Neural progenitor cell (in vitro differentiated cells): ENCODE measurements around the gene RGS8. TPM values are rescaled to one million over a fixed set of nuclear protein-coding genes. Genes with fewer than 3 reads are reported as not detected.
A peak's percentile ranks its signal among the peaks of the same experiment; 100 is the strongest.

ENCODE experiments used
- DNase-seq: peaks from one replicate; pipeline ENCODE4 v3.0.0-alpha.2; 2016; ENCODE audit warnings: low spot score
- H2AFZ ChIP-seq: fragments of 200-600 bp; sonication (generic); replicated peaks from 2 replicates; pipeline ENCODE4 v1.6.1; 2016; ENCODE audit warnings: antibody characterized with exemption
- H3F3A ChIP-seq: fragments of 200-600 bp; sonication (generic); 2 replicates; pipeline ENCODE4 v1.6.1; 2016; ENCODE audit warnings: antibody characterized with exemption, low read depth
- H3K27ac ChIP-seq: fragments of 200-600 bp; sonication (generic); 2 replicates; pipeline ENCODE4 v1.5.1; 2016; ENCODE audit warnings: mild to moderate bottlenecking
- H3K27me3 ChIP-seq: fragments of 200-600 bp; sonication (generic); 2 replicates; pipeline ENCODE4 v1.6.1; 2016; ENCODE audit warnings: mild to moderate bottlenecking, moderate library complexity
- H3K36me3 ChIP-seq: fragments of 200-600 bp; sonication (generic); 2 replicates; pipeline ENCODE4 v1.5.1; 2016
- H3K4me1 ChIP-seq: fragments of 200-600 bp; sonication (generic); 2 replicates; pipeline ENCODE4 v1.6.1; 2016; ENCODE audit warnings: mixed run types
- H3K4me2 ChIP-seq: fragments of 200-600 bp; sonication (generic); 2 replicates; pipeline ENCODE4 v1.6.1; 2016
- H3K4me3 ChIP-seq: fragments of 200-600 bp; sonication (generic); 2 replicates; pipeline ENCODE4 v1.5.1; 2016
- H3K79me2 ChIP-seq: fragments of 200-600 bp; sonication (generic); 2 replicates; pipeline ENCODE4 v1.6.1; 2016; ENCODE audit warnings: low read depth
- H3K9ac ChIP-seq: fragments of 200-600 bp; sonication (generic); 2 replicates; pipeline ENCODE4 v1.6.1; 2016
- H3K9me3 ChIP-seq: fragments of 200-600 bp; sonication (generic); 2 replicates; pipeline ENCODE4 v1.5.1; 2016; ENCODE audit warnings: low read depth
- H4K20me1 ChIP-seq: fragments of 200-600 bp; sonication (generic); 2 replicates; pipeline ENCODE4 v1.6.1; 2016; ENCODE audit warnings: low read depth
- H3K27ac Mint-ChIP-seq: 3 replicates; pipeline ENCODE4 v1.8.0; 2021; ENCODE audit warnings: mixed read lengths
- H3K27me3 Mint-ChIP-seq: 2 replicates; pipeline ENCODE4 v1.8.0; 2022; ENCODE audit warnings: low read depth, mild to moderate bottlenecking, inconsistent platforms, moderate library complexity, mixed read lengths; ENCODE audit not compliant: insufficient read depth
- H3K36me3 Mint-ChIP-seq: 3 replicates; pipeline ENCODE4 v1.8.0; 2021; ENCODE audit warnings: mixed read lengths
- H3K4me1 Mint-ChIP-seq: 3 replicates; pipeline ENCODE4 v1.8.0; 2021; ENCODE audit warnings: mixed read lengths
- H3K4me3 Mint-ChIP-seq: 3 replicates; pipeline ENCODE4 v1.8.0; 2021; ENCODE audit warnings: mild to moderate bottlenecking, moderate library complexity, mixed read lengths
- H3K9me3 Mint-ChIP-seq: 3 replicates; pipeline ENCODE4 v1.8.0; 2020; ENCODE audit warnings: mixed read lengths
- EZH2 ChIP-seq: fragments of 200-600 bp; sonication (generic); IDR thresholded peaks from 2 replicates; pipeline ENCODE4 v1.6.1; 2017; ENCODE audit warnings: antibody characterized with exemption, mild to moderate bottlenecking, moderate library complexity
- EZH2phosphoT487 ChIP-seq: fragments of 200-600 bp; sonication (generic); IDR thresholded peaks from 2 replicates; pipeline ENCODE4 v1.6.1; 2017; ENCODE audit warnings: antibody characterized with exemption
- total RNA-seq: library from RNA; depleted of rRNA; stranded (reverse); fragments of >200 nt; gene quantifications from 2 replicates; pipeline ENCODE4 v1.2.3, GENCODE V29; 2015; ENCODE audit warnings: low replicate concordance
- TF ChIP-seq, protein P1 (sequence below): fragments of 200-600 bp; sonication (generic); IDR thresholded peaks from 2 replicates; pipeline ENCODE4 v1.5.1; 2017; ENCODE audit warnings: antibody characterized with exemption, mild to moderate bottlenecking

RGS8 gene, protein sequence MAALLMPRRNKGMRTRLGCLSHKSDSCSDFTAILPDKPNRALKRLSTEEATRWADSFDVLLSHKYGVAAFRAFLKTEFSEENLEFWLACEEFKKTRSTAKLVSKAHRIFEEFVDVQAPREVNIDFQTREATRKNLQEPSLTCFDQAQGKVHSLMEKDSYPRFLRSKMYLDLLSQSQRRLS
- total RNA-seq, result 0.87 and 0.99 TPM in 2 replicates

- Mint-ChIP-seq H3K27ac (peak within 1 kb of the TSS; percentile 40), H3K36me3 (no peaks in the 10 kb centered on the region), H3K4me3 (no peak within 1 kb of the TSS), H3K9me3 (no peaks in the 10 kb centered on the region), H3K27me3 (peaks cover 5% of the 10 kb centered on the region), H3K4me1 (peaks cover 21% of the 10 kb centered on the region)
- H3K79me2 ChIP-seq, result no peaks in the 10 kb centered on the region
- no peak for TF ChIP-seq EZH2
- TF ChIP-seq, protein P1, sequence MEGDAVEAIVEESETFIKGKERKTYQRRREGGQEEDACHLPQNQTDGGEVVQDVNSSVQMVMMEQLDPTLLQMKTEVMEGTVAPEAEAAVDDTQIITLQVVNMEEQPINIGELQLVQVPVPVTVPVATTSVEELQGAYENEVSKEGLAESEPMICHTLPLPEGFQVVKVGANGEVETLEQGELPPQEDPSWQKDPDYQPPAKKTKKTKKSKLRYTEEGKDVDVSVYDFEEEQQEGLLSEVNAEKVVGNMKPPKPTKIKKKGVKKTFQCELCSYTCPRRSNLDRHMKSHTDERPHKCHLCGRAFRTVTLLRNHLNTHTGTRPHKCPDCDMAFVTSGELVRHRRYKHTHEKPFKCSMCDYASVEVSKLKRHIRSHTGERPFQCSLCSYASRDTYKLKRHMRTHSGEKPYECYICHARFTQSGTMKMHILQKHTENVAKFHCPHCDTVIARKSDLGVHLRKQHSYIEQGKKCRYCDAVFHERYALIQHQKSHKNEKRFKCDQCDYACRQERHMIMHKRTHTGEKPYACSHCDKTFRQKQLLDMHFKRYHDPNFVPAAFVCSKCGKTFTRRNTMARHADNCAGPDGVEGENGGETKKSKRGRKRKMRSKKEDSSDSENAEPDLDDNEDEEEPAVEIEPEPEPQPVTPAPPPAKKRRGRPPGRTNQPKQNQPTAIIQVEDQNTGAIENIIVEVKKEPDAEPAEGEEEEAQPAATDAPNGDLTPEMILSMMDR, result no peak
- TF ChIP-seq EZH2phosphoT487, result no peak
- peak within 1 kb of the TSS; percentile 48 for H3K4me2 ChIP-seq
- H3K9me3 ChIP-seq, result no peaks in the 10 kb centered on the region
- peak within 1 kb of the TSS; percentile 23 for H2AFZ ChIP-seq
- H3K27ac ChIP-seq, result no peak within 1 kb of the TSS
- H3F3A ChIP-seq, result peaks cover 6% of the 10 kb centered on the region
- no peak within 1 kb of the TSS for H3K4me3 ChIP-seq
- no peaks in the 10 kb centered on the region for H3K36me3 ChIP-seq
- H4K20me1 ChIP-seq, result no peaks in the 10 kb centered on the region
- no peak within 1 kb of the TSS for H3K9ac ChIP-seq
- peaks cover 19% of the 10 kb centered on the region for H3K4me1 ChIP-seq
- peak; percentile 54 for DNase-seq
- peaks cover 16% of the 10 kb centered on the region for H3K27me3 ChIP-seq
Observed at GRCh38 chr1:182684116-182684828, at the start of gene RGS8. RGS8 (minus strand) TSS chr1:182684587; CDS start chr1:182669649, 14,938 bp downstream.

- no peak overlapping the region for H3K27ac Mint-ChIP-seq
- H3K9me3 ChIP-seq, result no peaks in the 10 kb centered on the region
- H3K4me3 ChIP-seq, result no peak overlapping the region
- H3K36me3 Mint-ChIP-seq, result no peaks in the 10 kb centered on the region
- H3K9ac ChIP-seq, result no peak overlapping the region
- no peaks in the 10 kb centered on the region for H3K27me3 ChIP-seq
- H3K27ac ChIP-seq, result no peak overlapping the region
- H3K79me2 ChIP-seq, result no peaks in the 10 kb centered on the region
- DNase-seq, result no peak
- H3F3A ChIP-seq, result peaks cover 12% of the 10 kb centered on the region
- no peak for TF ChIP-seq EZH2
- H3K4me3 Mint-ChIP-seq, result no peak overlapping the region
- H3K4me1 ChIP-seq, result peaks cover 20% of the 10 kb centered on the region
- H3K27me3 Mint-ChIP-seq, result peaks cover 8% of the 10 kb centered on the region
- H2AFZ ChIP-seq, result no peak overlapping the region
- H3K36me3 ChIP-seq, result no peaks in the 10 kb centered on the region
- peak overlapping the region; percentile 43 for H3K4me2 ChIP-seq
- peaks cover 6% of the 10 kb centered on the region for H3K4me1 Mint-ChIP-seq
- peaks cover 2% of the 10 kb centered on the region for H3K9me3 Mint-ChIP-seq
- no peaks in the 10 kb centered on the region for H4K20me1 ChIP-seq
Observed at GRCh38 chr1:182731852-182732575, 47.6 kb upstream of the RGS8 start.

GRCh38 chr1:182726912-182727311 lies 42.5 kb upstream of the RGS8 start:
- H3K36me3 ChIP-seq, result no peaks in the 10 kb centered on the region
- DNase-seq, result no peak
- no peaks in the 10 kb centered on the region for H3K36me3 Mint-ChIP-seq
- peaks cover 5% of the 10 kb centered on the region for H3K27me3 Mint-ChIP-seq
- peaks cover 5% of the 10 kb centered on the region for H3K4me1 Mint-ChIP-seq
- H3K4me3 Mint-ChIP-seq, result no peak overlapping the region
- TF ChIP-seq EZH2phosphoT487 (no peak), EZH2 (no peak)
- TF ChIP-seq, protein P1, result no peak
- H3K27ac ChIP-seq, result no peak overlapping the region
- H3K27ac Mint-ChIP-seq, result no peak overlapping the region
- no peak overlapping the region for H3K9ac ChIP-seq
- no peaks in the 10 kb centered on the region for H4K20me1 ChIP-seq
- H3F3A ChIP-seq, result no peaks in the 10 kb centered on the region
- H2AFZ ChIP-seq, result no peak overlapping the region
- H3K9me3 Mint-ChIP-seq, result no peaks in the 10 kb centered on the region
- H3K79me2 ChIP-seq, result no peaks in the 10 kb centered on the region
- no peaks in the 10 kb centered on the region for H3K27me3 ChIP-seq
- H3K4me3 ChIP-seq, result no peak overlapping the region
- no peaks in the 10 kb centered on the region for H3K9me3 ChIP-seq
- peaks cover 3% of the 10 kb centered on the region for H3K4me1 ChIP-seq
- H3K4me2 ChIP-seq, result no peak overlapping the region
